ENCODE results near the gene DAAM1.

The DAAM1 gene

GRCh38 chr14:59246566-59246965 lies 58.1 kb downstream of the DAAM1 start:
- in situ Hi-C loops (cut with HindIII; ENCODE audit: low pct_ligation_motif_present, low pct_unique_long_range_greater_than_20kb, low sequenced_read_pairs), result no loop called here
- no peak for DNase-seq

- in situ Hi-C loops (cut with HindIII; ENCODE audit: low pct_ligation_motif_present, low pct_unique_long_range_greater_than_20kb, low sequenced_read_pairs), result no loop called here
- no peak for DNase-seq
Measured at GRCh38 chr14:59247801-59248584, 59.5 kb downstream of the DAAM1 start.

- no peak for DNase-seq
- in situ Hi-C loops (cut with HindIII; ENCODE audit: low pct_ligation_motif_present, low pct_unique_long_range_greater_than_20kb, low sequenced_read_pairs), result no loop called here
Measured at GRCh38 chr14:59249029-59249428, 60.6 kb downstream of the DAAM1 start.

- peak; percentile 26 for DNase-seq
Measured at GRCh38 chr14:59251811-59252771, 63.6 kb downstream of the DAAM1 start.

GRCh38 chr14:59252772-59253500 lies 64.5 kb downstream of the DAAM1 start:
- in situ Hi-C loops (cut with HindIII; ENCODE audit: low pct_ligation_motif_present, low pct_unique_long_range_greater_than_20kb, low sequenced_read_pairs), result no loop called here
- DNase-seq, result no peak

More at GRCh38 chr14:59251811-59252771, 63.6 kb downstream of the DAAM1 start:
- in situ Hi-C loops (cut with HindIII; ENCODE audit: low pct_ligation_motif_present, low pct_unique_long_range_greater_than_20kb, low sequenced_read_pairs), result no loop called here

- DNase-seq, result no peak
- in situ Hi-C loops (cut with HindIII; ENCODE audit: low pct_ligation_motif_present, low pct_unique_long_range_greater_than_20kb, low sequenced_read_pairs), result no loop called here
Measured at GRCh38 chr14:59253527-59253926, 65.1 kb downstream of the DAAM1 start.

GRCh38 chr14:59254146-59254910 lies 65.9 kb downstream of the DAAM1 start:
- in situ Hi-C loops (cut with HindIII; ENCODE audit: low pct_ligation_motif_present, low pct_unique_long_range_greater_than_20kb, low sequenced_read_pairs), result no loop called here
- DNase-seq, result no peak

- no peak for DNase-seq
- in situ Hi-C loops (cut with HindIII; ENCODE audit: low pct_ligation_motif_present, low pct_unique_long_range_greater_than_20kb, low sequenced_read_pairs), result no loop called here
Measured at GRCh38 chr14:59254911-59255545, 66.6 kb downstream of the DAAM1 start.

GRCh38 chr14:59256331-59256730 lies 67.9 kb downstream of the DAAM1 start:
- DNase-seq, result no peak
- in situ Hi-C loops (cut with HindIII; ENCODE audit: low pct_ligation_motif_present, low pct_unique_long_range_greater_than_20kb, low sequenced_read_pairs), result no loop called here

GRCh38 chr14:59261334-59261733 lies 72.9 kb downstream of the DAAM1 start:
- no peak for DNase-seq
- in situ Hi-C loops (cut with HindIII; ENCODE audit: low pct_ligation_motif_present, low pct_unique_long_range_greater_than_20kb, low sequenced_read_pairs), result no loop called here

GRCh38 chr14:59262717-59263454 lies 74.4 kb downstream of the DAAM1 start:
- no peak for DNase-seq
- in situ Hi-C loops (cut with HindIII; ENCODE audit: low pct_ligation_motif_present, low pct_unique_long_range_greater_than_20kb, low sequenced_read_pairs), result no loop called here

- in situ Hi-C loops (cut with HindIII; ENCODE audit: low pct_ligation_motif_present, low pct_unique_long_range_greater_than_20kb, low sequenced_read_pairs), result no loop called here
- no peak for DNase-seq
Measured at GRCh38 chr14:59265808-59266207, 77.3 kb downstream of the DAAM1 start.

GRCh38 chr14:59267046-59267445 lies 78.6 kb downstream of the DAAM1 start:
- in situ Hi-C loops (cut with HindIII; ENCODE audit: low pct_ligation_motif_present, low pct_unique_long_range_greater_than_20kb, low sequenced_read_pairs), result no loop called here
- no peak for DNase-seq

GRCh38 chr14:59268011-59268410 lies 79.5 kb downstream of the DAAM1 start:
- in situ Hi-C loops (cut with HindIII; ENCODE audit: low pct_ligation_motif_present, low pct_unique_long_range_greater_than_20kb, low sequenced_read_pairs), result no loop called here
- no peak for DNase-seq

GRCh38 chr14:59268858-59269257 lies 80.4 kb downstream of the DAAM1 start:
- no peak for DNase-seq
- in situ Hi-C loops (cut with HindIII; ENCODE audit: low pct_ligation_motif_present, low pct_unique_long_range_greater_than_20kb, low sequenced_read_pairs), result no loop called here

- in situ Hi-C loops (cut with HindIII; ENCODE audit: low pct_ligation_motif_present, low pct_unique_long_range_greater_than_20kb, low sequenced_read_pairs), result no loop called here
- DNase-seq, result no peak
Measured at GRCh38 chr14:59269466-59269865, 81.0 kb downstream of the DAAM1 start.

- DNase-seq, result no peak
- in situ Hi-C loops (cut with HindIII; ENCODE audit: low pct_ligation_motif_present, low pct_unique_long_range_greater_than_20kb, low sequenced_read_pairs), result no loop called here
Measured at GRCh38 chr14:59271256-59271655, 82.8 kb downstream of the DAAM1 start.
